Measurements from ENCODE around the gene GGN.

Gene GGN

GRCh38 chr19:38387550-38388348, at the start of gene GGN:
Gene GGN (minus strand): TSS chr19:38388034. CDS start chr19:38387261, 773 bp downstream.
- no peaks in the 10 kb centered on the region for H3K9me3 ChIP-seq
- intact Hi-C loops (cut with DNase I; ENCODE audit: low total_unique reads): loop anchor here (2.0 to 5.0 kb wide), 2 partner anchors 15 to 140 kb away; partner anchors contain the start of gene FAM98C
- peaks cover 14 to 35% (median 17%) of the 10 kb centered on the region in 3 donors for H3K36me3 ChIP-seq
- H3K27ac ChIP-seq: peak within 1 kb of the TSS; percentile 84 to 86
- no peak for TF ChIP-seq CTCF (IDR thresholded peaks at IDR 0.05)
- peak; percentile 80 to 90 for DNase-seq
- peak within 1 kb of the TSS; percentile 54 to 73 for H3K4me3 ChIP-seq
- H3K27me3 ChIP-seq: no peaks in the 10 kb centered on the region
- peaks cover 5 to 45% (median 34%) of the 10 kb centered on the region in 4 donors for H3K4me1 ChIP-seq

- DNase-seq: no peak
- TF ChIP-seq CTCF (IDR thresholded peaks at IDR 0.05): no peak
- peaks cover 0 to 62% of the 10 kb centered on the region in 2 donors for H3K27me3 ChIP-seq
- no peaks in the 10 kb centered on the region for H3K36me3 ChIP-seq
- no peaks in the 10 kb centered on the region for H3K9me3 ChIP-seq
- H3K4me3 ChIP-seq: no peak overlapping the region
- H3K4me1 ChIP-seq: peaks cover 0 to 6% (median 0%) of the 10 kb centered on the region in 4 donors
- intact Hi-C loops (cut with DNase I; ENCODE audit: low total_unique reads): no loop called here
- H3K27ac ChIP-seq: no peak overlapping the region
Measured at GRCh38 chr19:38437295-38437694, 49.5 kb upstream of the GGN start.

- peak in 1 of 2 donors; percentile 50 for DNase-seq
- intact Hi-C loops (cut with DNase I; ENCODE audit: low total_unique reads): no loop called here
- H3K4me3 ChIP-seq: peak overlapping the region in 1 of 2 donors; percentile 14
- no peaks in the 10 kb centered on the region for H3K9me3 ChIP-seq
- H3K27ac ChIP-seq: no peak overlapping the region
- no peaks in the 10 kb centered on the region for H3K36me3 ChIP-seq
- peaks cover 0 to 51% of the 10 kb centered on the region in 2 donors for H3K27me3 ChIP-seq
- no peak for TF ChIP-seq CTCF (IDR thresholded peaks at IDR 0.05)
- peaks cover 0 to 6% (median 0%) of the 10 kb centered on the region in 4 donors for H3K4me1 ChIP-seq
Measured at GRCh38 chr19:38434549-38435051, 46.8 kb upstream of the GGN start.

GRCh38 chr19:38433268-38433733, 45.5 kb upstream of the GGN start, which contains the start of gene RYR1:
Gene RYR1 (plus strand): TSS chr19:38433691. CDS start chr19:38433830, 139 bp downstream.
- intact Hi-C loops (cut with DNase I; ENCODE audit: low total_unique reads): no loop called here
- H3K27me3 ChIP-seq: peaks cover 0 to 48% of the 10 kb centered on the region in 2 donors
- no peak for TF ChIP-seq CTCF (IDR thresholded peaks at IDR 0.05)
- H3K9me3 ChIP-seq: no peaks in the 10 kb centered on the region
- H3K4me1 ChIP-seq: peaks cover 0 to 6% (median 0%) of the 10 kb centered on the region in 4 donors
- H3K4me3 ChIP-seq: peak within 1 kb of the TSS in 1 of 2 donors; percentile 14
- no peaks in the 10 kb centered on the region for H3K36me3 ChIP-seq
- peak; percentile 71 to 76 for DNase-seq
- H3K27ac ChIP-seq: no peak within 1 kb of the TSS

GRCh38 chr19:38430931-38431330, 43.1 kb upstream of the GGN start:
- Histone ChIP-seq H3K27ac (no peak overlapping the region), H3K36me3 (no peaks in the 10 kb centered on the region), H3K4me3 (no peak overlapping the region), H3K27me3 (peaks cover 0 to 46% of the 10 kb centered on the region in 2 donors), H3K9me3 (no peaks in the 10 kb centered on the region), H3K4me1 (peaks cover 0 to 6% (median 0%) of the 10 kb centered on the region in 4 donors)
- intact Hi-C loops (cut with DNase I; ENCODE audit: low total_unique reads): no loop called here
- no peak for DNase-seq
- no peak for TF ChIP-seq CTCF (IDR thresholded peaks at IDR 0.05)
